ENCODE data around the gene BPGM. TPM values are rescaled to one million over a fixed set of nuclear protein-coding genes. Genes with fewer than 3 reads are reported as not detected.

BPGM gene
- total and polyA plus RNA-seq, 2 donors from 2014 or later, result 21.2 to 53.5 TPM

DNA sequence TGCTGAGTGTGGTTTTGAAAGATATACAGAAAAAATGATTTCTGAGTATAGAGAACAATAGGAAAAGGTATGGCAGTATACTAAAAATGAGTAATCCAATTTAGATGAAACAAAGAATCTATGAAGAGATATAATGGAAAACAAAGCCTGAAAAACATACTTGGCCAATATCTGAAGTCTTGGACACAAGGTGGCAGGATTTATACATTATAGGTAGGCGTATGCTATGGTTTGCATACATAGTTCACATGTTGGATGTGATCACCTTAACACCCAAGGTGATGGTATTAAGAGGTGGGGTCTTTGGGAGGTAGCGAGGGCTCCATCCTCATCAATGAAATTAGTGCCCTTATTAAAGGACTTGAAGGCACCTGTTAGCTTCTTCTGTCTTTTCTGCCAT, 34.5 kb upstream of the BPGM start:
- intact Hi-C loops (cut with DNase I), result no loop called here
- FAIRE-seq (no peak), DNase-seq (no peak)
- Histone ChIP-seq H3K27ac (ENCODE audit: low read depth in 2 of 2, low read length in 2 of 2) (no peak overlapping the region), H3K36me3 (ENCODE audit: control insufficient read depth in 2 of 3, insufficient read depth in 3 of 3, low read length in 3 of 3) (no peaks in the 10 kb centered on the region), H3K9ac (ENCODE audit: low read length in 3 of 3) (no peak overlapping the region), H3K4me3 (ENCODE audit: low read length in 3 of 3) (no peak overlapping the region), H3K9me3 (ENCODE audit: control insufficient read depth in 2 of 3, insufficient read depth in 1 of 3, low read length in 3 of 3) (no peaks in the 10 kb centered on the region), H3K4me1 (ENCODE audit: control insufficient read depth in 2 of 3, insufficient read depth in 2 of 3, low read depth in 1 of 3, low read length in 3 of 3) (no peaks in the 10 kb centered on the region), H3K27me3 (ENCODE audit: control insufficient read depth, insufficient read depth, low read length) (no peaks in the 10 kb centered on the region)
- TF ChIP-seq, protein P1, sequence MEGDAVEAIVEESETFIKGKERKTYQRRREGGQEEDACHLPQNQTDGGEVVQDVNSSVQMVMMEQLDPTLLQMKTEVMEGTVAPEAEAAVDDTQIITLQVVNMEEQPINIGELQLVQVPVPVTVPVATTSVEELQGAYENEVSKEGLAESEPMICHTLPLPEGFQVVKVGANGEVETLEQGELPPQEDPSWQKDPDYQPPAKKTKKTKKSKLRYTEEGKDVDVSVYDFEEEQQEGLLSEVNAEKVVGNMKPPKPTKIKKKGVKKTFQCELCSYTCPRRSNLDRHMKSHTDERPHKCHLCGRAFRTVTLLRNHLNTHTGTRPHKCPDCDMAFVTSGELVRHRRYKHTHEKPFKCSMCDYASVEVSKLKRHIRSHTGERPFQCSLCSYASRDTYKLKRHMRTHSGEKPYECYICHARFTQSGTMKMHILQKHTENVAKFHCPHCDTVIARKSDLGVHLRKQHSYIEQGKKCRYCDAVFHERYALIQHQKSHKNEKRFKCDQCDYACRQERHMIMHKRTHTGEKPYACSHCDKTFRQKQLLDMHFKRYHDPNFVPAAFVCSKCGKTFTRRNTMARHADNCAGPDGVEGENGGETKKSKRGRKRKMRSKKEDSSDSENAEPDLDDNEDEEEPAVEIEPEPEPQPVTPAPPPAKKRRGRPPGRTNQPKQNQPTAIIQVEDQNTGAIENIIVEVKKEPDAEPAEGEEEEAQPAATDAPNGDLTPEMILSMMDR (IDR thresholded peaks at IDR 0.05; ENCODE audit: borderline replicate concordance, extremely low read depth, insufficient read depth), result no peak

DNA sequence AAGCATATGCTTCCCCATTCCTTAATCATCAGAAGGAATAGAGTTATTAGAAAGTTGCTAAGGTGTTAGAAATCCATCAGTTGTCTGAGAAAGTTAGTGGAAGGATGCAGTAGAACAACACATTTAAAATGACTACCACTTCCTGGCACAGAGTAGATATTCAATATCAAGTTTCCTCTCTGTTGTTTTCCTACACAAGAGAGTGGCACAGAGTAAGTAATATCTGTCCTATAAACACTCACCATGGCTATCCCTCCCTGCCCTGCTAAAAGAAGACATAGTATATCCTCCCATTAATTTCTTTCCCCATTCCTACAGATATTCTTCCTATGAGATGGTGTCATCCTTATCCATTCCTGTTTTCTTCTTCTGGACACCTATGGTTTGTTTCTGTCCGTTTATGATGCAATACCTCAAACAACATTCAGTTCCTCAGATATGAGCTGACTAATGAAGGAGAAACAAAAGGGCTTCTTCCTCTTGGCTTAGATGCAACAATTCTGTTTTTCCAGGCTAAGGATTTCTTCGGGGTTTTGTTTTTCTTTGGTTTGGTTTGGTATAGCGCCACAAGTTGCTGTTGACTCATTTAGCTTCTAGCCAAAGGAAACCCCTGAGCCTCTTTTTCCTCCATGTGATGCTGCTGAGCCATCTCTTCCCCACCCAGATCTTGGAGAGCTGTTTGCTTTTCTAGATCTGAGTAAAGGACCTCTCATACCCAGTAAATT, 32.9 kb upstream of the BPGM start:
- TF ChIP-seq, protein P1 (IDR thresholded peaks at IDR 0.05; ENCODE audit: borderline replicate concordance, extremely low read depth, insufficient read depth), result no peak
- H3K4me3 ChIP-seq (ENCODE audit: low read length in 3 of 3), result no peak overlapping the region
- H3K9ac ChIP-seq (ENCODE audit: low read length in 3 of 3), result no peak overlapping the region
- no peaks in the 10 kb centered on the region for H3K9me3 ChIP-seq (ENCODE audit: control insufficient read depth in 2 of 3, insufficient read depth in 1 of 3, low read length in 3 of 3)
- no peaks in the 10 kb centered on the region for H3K36me3 ChIP-seq (ENCODE audit: control insufficient read depth in 2 of 3, insufficient read depth in 3 of 3, low read length in 3 of 3)
- H3K27ac ChIP-seq (ENCODE audit: low read depth in 2 of 2, low read length in 2 of 2), result no peak overlapping the region
- intact Hi-C loops (cut with DNase I), result no loop called here
- H3K27me3 ChIP-seq (ENCODE audit: control insufficient read depth, insufficient read depth, low read length), result no peaks in the 10 kb centered on the region
- DNase-seq (no peak), FAIRE-seq (no peak)
- H3K4me1 ChIP-seq (ENCODE audit: control insufficient read depth in 2 of 3, insufficient read depth in 2 of 3, low read depth in 1 of 3, low read length in 3 of 3), result no peaks in the 10 kb centered on the region

DNA sequence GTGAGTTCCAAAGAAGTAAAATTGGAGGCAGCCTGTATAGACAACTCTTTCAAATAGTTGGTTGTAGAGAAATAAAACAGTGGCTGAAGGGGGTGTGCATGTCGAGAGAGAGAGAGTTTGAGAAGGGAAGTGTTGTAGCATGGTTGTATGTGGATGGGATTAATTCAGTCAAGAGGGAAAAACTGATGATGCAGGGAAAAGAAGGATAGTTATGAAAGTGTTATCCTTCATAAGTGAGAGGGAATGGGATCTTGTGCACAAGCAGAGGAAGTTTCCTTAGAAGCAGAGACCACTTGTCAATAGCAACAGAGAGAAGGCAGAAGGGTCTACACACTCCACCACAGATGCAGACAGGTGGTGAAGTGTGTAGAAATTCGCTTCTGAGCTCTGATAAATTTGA, 30.0 kb upstream of the BPGM start:
- no peak overlapping the region for H3K27ac ChIP-seq (ENCODE audit: low read depth in 2 of 2, low read length in 2 of 2)
- H3K36me3 ChIP-seq (ENCODE audit: control insufficient read depth in 2 of 3, insufficient read depth in 3 of 3, low read length in 3 of 3), result no peaks in the 10 kb centered on the region
- TF ChIP-seq, protein P1 (IDR thresholded peaks at IDR 0.05; ENCODE audit: borderline replicate concordance, extremely low read depth, insufficient read depth), result no peak
- DNase-seq (no peak), FAIRE-seq (no peak)
- no peak overlapping the region for H3K9ac ChIP-seq (ENCODE audit: low read length in 3 of 3)
- no peak overlapping the region for H3K4me3 ChIP-seq (ENCODE audit: low read length in 3 of 3)
- H3K27me3 ChIP-seq (ENCODE audit: control insufficient read depth, insufficient read depth, low read length), result no peaks in the 10 kb centered on the region
- intact Hi-C loops (cut with DNase I), result no loop called here
- no peaks in the 10 kb centered on the region for H3K4me1 ChIP-seq (ENCODE audit: control insufficient read depth in 2 of 3, insufficient read depth in 2 of 3, low read depth in 1 of 3, low read length in 3 of 3)
- H3K9me3 ChIP-seq (ENCODE audit: control insufficient read depth in 2 of 3, insufficient read depth in 1 of 3, low read length in 3 of 3), result no peaks in the 10 kb centered on the region
